Central memory CD4-positive, alpha-beta T cell (primary cell): Measurements from ENCODE around the gene CELA2B.
"Not testable (repeated sequence)": the region's sequence is repeated elsewhere in the genome, so short reads cannot be mapped to it uniquely, and the experiment has no call there.

Experiments
- DNase-seq: peaks from one replicate; pipeline ENCODE4 v3.0.0; 2022

CELA2B gene

GRCh38 chr1:15469361-15469760 is 6.5 kb upstream of the CELA2B start:
- DNase-seq, result no peak

DNA sequence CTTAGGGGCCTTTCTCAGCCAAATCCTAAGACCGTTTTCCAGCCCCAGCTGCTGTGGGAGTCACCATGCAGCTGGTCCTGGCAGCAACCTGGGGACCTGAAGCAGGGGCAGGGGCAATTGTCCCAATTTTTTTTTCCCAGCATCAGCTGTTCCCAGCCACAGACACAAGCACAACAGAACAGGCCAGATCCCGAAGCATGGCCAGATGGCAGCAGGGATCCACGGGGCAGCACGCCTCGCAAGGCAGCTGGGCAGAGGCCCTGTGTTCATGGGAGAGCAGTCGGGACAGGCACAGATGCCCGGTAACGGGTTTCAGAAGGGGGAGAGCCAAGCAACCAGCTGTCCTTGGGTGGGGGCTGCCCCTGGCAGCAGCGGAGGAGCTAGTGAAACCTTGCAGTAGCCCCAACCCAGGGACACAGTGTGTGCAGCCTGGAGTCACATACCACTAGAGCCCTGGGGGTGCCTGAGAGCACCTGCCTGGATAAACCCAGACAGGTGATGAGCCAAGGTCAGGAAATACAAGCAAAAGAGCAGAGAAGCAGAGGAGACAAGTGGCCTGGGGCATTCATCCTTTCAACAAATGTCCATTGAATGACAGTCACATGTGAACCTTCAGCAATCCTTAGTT is 6.0 kb upstream of the CELA2B start:
- DNase-seq, result not testable (repeated sequence)

DNA sequence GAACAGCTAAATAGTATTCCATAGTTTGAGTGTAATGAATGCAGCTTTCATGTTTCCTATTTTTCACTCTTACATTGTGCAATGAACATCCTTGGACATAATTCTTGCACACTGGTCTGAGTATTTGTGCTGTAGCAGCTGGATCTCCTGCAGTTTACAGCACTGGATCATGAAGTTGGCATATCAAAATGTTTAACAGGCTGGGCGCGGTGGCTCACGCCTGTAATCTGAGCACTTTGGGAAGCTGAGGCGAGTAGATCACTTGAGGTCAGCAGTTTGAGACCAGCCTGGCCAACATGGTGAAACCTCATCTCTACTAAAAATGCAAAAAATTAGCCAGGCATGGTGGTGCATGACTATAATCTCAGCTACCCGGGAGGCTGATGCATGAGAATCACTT is 4.8 kb upstream of the CELA2B start:
- DNase-seq, result not testable (repeated sequence)

DNA sequence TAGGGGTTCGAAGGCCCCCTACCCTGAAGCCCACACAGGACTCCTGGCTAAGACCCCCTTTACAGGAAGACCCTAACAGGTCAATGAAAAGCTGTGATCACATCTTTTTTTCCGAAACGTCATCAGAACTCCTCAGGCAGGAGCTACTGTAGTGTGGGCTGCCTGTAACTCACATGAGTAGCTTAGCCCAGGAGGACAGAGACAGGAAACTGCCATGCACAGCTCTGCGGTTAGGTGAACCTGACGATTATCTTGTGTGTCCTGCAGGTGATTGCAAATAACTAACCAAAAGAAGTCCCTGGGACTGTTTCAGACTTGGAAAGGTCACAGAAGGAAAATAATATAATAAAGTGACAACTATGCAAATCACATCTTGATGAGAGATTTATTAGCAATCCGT is 4.2 kb upstream of the CELA2B start:
- not testable (repeated sequence) for DNase-seq

DNA sequence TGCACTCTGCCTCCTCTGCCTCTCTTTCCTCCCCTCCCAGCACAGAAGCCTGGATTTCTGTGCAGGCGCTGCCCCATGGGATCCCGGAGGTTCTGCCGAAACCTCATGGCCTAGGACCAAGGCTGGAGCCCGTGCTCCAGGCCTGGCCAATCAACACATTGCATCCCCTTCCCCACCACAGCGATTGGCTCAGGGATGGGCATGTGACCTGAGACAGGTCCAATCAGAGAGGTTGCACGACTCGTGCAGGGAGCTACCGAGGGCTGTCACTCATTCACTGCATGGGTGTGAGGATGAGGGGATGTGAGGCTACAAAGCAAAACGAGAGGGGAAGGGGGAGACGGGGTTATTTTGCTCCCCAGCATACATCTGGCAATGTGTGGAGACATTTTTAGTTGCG is 3.3 kb upstream of the CELA2B start:
- DNase-seq, result no peak

DNA sequence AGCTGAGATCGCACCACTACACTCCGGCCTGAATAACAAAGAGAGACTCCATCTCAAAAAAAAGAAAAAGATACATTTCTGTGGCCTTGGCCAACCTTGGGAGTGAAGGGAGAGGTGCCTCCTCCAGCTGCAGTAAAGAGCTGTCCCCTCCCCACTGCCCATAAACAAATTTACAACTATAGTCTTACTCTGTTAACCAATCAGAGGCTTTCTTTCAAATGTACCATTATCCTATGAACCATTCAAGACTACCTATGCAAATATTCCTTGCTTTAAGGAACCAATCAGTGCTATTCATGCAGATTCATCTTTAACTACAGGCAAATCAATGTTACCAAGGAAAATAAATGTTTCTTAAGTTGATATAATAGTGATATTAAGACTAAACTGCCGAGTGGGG is 1.0 kb downstream of the CELA2B start:
- DNase-seq, result no peak

DNA sequence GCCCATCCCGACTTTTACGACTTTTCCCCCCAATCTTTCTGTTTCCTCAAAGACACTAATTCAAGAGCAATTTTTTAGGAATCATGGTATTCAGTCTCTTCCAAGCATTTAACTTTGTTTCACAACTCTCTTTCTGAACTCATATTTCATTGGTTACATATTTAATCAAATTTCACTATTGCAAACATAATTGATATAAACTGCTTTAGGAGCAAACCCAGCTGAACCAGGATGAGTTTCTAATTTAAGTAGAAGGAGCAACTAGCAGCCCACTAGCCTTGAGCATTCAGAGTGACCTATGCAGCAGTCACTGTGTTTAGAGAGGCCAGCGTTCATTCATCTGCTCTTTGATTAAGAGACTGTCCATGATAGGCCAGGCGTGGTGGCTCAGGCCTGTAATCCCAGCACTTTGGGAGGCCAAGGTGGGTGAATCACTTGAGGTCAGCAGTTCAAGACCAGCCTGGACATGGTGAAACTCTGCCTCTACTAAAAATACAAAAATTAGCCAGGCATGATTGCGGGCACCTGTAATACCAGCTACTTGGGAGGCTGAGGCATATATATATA is 1.8 kb downstream of the CELA2B start:
- DNase-seq, result no peak

GRCh38 chr1:15479654-15480347 is 3.9 kb downstream of the CELA2B start:
- DNase-seq, result no peak

DNA sequence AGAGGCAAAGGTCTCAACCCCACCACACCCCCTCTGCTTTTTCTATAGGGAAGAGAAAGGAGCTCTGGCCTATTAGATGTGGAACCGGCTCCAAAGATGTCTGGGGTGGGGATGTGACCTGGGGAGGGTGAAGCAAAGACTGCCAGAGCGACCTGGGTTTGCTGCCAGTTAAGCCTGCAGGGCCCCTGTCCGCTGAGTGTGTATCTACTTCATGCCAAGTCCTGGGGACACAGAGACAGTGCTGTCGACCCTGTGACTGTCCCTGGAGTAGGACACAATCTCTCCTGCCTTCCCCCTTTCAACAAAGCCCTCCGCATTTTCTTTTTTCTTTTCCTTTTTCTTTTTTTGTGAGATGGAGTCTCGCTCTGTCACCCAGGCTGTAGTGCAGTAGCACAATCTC is 6.6 kb downstream of the CELA2B start:
- not testable (repeated sequence) for DNase-seq

GRCh38 chr1:15482983-15483543 is 7.2 kb downstream of the CELA2B start:
- not testable (repeated sequence) for DNase-seq

GRCh38 chr1:15483971-15484370 is 8.1 kb downstream of the CELA2B start:
- DNase-seq, result no peak

- DNase-seq, result not testable (repeated sequence)
Observed at GRCh38 chr1:15484443-15484842, 8.5 kb downstream of the CELA2B start.

DNA sequence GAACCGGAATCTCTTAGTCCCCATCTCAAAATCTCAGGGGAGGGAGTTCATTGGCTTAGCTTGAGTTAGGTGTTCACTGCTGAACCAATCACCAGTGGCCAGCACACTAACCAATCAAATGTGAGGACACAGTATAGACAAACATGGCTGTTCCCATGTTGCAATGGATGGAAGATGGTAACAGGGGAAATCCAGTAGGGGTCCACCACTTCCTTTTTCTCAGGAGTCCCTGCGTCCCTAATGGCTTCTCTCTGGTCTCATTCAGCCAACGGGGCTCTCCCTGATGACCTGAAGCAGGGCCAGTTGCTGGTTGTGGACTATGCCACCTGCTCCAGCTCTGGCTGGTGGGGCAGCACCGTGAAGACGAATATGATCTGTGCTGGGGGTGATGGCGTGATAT is 9.7 kb downstream of the CELA2B start:
- DNase-seq, result no peak

DNA sequence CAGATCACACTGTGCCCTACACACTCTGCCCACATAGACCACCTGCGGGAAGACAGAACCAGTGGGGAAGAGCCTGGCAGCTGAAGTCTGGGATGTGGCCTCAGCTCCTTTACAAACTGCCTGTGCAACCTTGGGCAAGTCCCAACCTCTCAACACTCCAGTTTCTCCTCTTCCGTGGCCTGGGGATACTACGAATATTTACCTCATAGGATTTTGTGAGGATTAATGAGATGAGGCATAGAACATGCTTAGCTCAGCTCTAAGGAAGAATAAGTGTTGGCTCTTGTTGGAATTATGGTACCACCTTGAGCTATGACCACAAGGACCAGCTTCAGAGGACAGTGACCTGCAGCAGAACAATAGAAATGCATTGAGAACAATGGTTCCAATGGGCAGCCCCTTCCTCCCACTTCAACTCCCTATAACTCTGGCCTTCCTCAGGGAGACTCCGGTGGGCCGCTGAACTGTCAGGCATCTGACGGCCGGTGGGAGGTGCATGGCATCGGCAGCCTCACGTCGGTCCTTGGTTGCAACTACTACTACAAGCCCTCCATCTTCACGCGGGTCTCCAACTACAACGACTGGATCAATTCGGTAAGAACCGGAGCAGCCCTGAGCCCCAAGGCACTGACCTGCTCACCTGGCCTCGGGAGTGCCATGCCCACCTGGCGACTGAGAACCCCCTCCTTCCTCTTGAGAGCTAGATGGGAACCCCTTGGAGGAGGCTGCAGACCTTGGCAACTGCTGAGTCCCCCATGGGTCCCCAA is 11.1 kb downstream of the CELA2B start:
- not testable (repeated sequence) for DNase-seq

GRCh38 chr1:15488371-15488770 is 12.5 kb downstream of the CELA2B start:
- no peak for DNase-seq

GRCh38 chr1:15489052-15489736 is 13.3 kb downstream of the CELA2B start:
- no peak for DNase-seq

- not testable (repeated sequence) for DNase-seq
Observed at GRCh38 chr1:15491010-15491409, 15.1 kb downstream of the CELA2B start.

DNA sequence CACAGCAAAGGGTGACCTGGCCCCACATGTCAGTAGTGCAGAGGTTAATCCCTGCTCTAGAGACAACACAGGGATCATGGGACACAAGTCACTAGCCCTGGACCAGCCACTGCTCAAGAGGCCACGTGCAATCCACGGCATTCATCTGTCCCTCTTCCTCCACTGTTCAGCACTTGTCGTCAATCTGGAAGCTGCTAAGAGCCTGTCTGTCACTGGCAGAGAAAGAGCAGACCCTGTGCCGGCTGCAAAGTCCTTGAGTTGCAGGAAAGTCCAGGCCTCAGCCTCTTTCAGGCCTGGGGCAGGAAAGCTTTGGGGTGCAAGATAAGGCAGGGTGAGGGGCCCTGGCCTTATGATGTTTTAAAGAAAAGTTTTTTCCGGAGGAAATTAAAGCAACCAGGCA is 16.7 kb downstream of the CELA2B start:
- no peak for DNase-seq

DNA sequence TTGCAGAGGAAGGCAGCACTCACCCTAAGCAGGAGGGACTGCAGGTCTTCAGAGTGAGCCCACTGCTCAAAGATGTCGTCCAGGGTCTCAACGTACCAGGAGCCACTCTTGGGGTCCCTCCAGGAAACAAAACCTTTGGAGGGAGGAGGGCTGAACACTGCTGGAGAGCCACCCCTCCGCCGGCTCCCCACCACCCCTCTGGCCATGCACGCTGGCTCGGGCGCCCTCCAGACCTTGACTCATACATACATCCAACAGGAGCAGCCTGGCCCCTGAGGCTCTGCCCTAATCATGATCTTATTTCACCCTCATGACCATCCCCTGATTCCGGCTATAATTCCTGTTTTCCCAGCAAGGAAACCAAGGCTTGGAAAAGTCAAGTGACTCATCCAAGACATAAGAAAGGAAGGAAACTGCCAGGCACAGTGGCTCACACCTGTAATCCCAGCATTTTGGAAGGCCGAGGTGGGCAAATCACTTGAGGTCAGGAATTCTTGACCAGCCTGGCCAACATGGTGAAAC is 18.0 kb downstream of the CELA2B start:
- DNase-seq, result no peak

- no peak for DNase-seq
Observed at GRCh38 chr1:15500184-15501178, 24.6 kb downstream of the CELA2B start.
